HepG2 (cell line): ENCODE data around the gene AKAP6. TPM values are rescaled to one million over a fixed set of nuclear protein-coding genes. Genes with fewer than 3 reads are reported as not detected.
A peak's percentile ranks its signal among the peaks of the same experiment; 100 is the strongest.

Source experiments
- ATAC-seq: fragments of 200-7000 bp; cut with Tn5 transposase; 3 replicates; pipeline ENCODE4 v1.9.1; 2020; ENCODE audit warnings: mild to moderate bottlenecking, moderate library complexity
- BruUV-seq: library from RNA; stranded (reverse); fragments of 400-500 nt; replicated peaks from 2 replicates; lab custom pipeline; 2021; lab: Mats Ljungman, UMichigan
- CTCF ChIA-PET: fragments of 300-600 bp; formaldehyde crosslinking; extraction: SDS; loops from one replicate; lab custom pipeline; 2021; ENCODE audit warnings: low total read pairs, inconsistent platforms, low intra/inter-chr PET ratio; lab: Yijun Ruan, JAX
- POLR2A ChIA-PET: fragments of 350-600 bp; sonication (Branson Sonifier 250); formaldehyde crosslinking; loops from one replicate; lab custom pipeline; 2020; ENCODE audit warnings: antibody characterized with exemption, inconsistent platforms; lab: Yijun Ruan, JAX
- DNase-seq: peaks from one replicate; pipeline ENCODE4 v3.0.0-alpha.2; 2015; ENCODE audit warnings: low spot score
- FAIRE-seq: peaks from 3 replicates; lab custom pipeline; 2011; peaks lifted over from hg19 to GRCh38; lab: Jason Lieb, UNC
- H2AFZ ChIP-seq: one replicate; pipeline ENCODE4 v1.6.1; 2011; ENCODE audit warnings: low read length, inconsistent platforms
- H3K27ac ChIP-seq: fragments of 300-600 bp; 3 replicates; pipeline ENCODE4 v1.8.0; 2011; ENCODE audit warnings: mixed run types, mild to moderate bottlenecking, mixed read lengths, low read length, inconsistent platforms; ENCODE audit not compliant: insufficient read depth; ENCODE audit errors: extremely low read length
- H3K27me3 ChIP-seq, 2 experiments: fragments of 200-600 bp in 1 of 2; 2 replicates in 1 of 2; 3 replicates in 1 of 2; pipeline versions ENCODE4 v1.6.0 to v1.8.0; 2011; ENCODE audit warnings: low read length in 2 of 2, mild to moderate bottlenecking in 2 of 2, moderate library complexity in 2 of 2, inconsistent platforms in 1 of 2; ENCODE audit not compliant: insufficient read depth in 2 of 2, control insufficient read depth in 1 of 2
- H3K36me3 ChIP-seq, 2 experiments: fragments of 200-600 bp in 1 of 2; replicated peaks in 1 of 2; 2 replicates in 1 of 2; 3 replicates in 1 of 2; pipeline versions ENCODE4 v1.5.1 to v1.8.0; 2011; ENCODE audit warnings: low read length in 2 of 2, inconsistent platforms in 1 of 2; ENCODE audit not compliant: insufficient read depth in 2 of 2, control insufficient read depth in 1 of 2
- H3K4me1 ChIP-seq: 2 replicates; pipeline ENCODE4 v1.5.1; 2012; ENCODE audit warnings: low read length, inconsistent platforms; ENCODE audit not compliant: insufficient read depth
- H3K4me2 ChIP-seq: 2 replicates; pipeline ENCODE4 v1.6.0; 2011; ENCODE audit warnings: low read depth, low read length, inconsistent platforms
- H3K4me3 ChIP-seq, 3 experiments: fragments of 200-600 bp in 1 of 3; sonication (generic), shearing (Covaris generic) in 1 of 3; replicated peaks in 1 of 3; 2 replicates each; pipeline ENCODE4 v1.5.1; 2011 to 2016; ENCODE audit warnings: low read length in 3 of 3, inconsistent platforms in 2 of 3, low read depth in 2 of 3, mild to moderate bottlenecking in 2 of 3, control low read depth in 1 of 3, mixed read lengths in 1 of 3; ENCODE audit not compliant: insufficient read depth in 1 of 3
- H3K79me2 ChIP-seq: one replicate; pipeline ENCODE4 v1.6.1; 2011; ENCODE audit warnings: low read length, inconsistent platforms; ENCODE audit not compliant: insufficient read depth
- H3K9ac ChIP-seq: 2 replicates; pipeline ENCODE4 v1.6.0; 2011; ENCODE audit warnings: mild to moderate bottlenecking, low read depth, low read length, inconsistent platforms; ENCODE audit not compliant: insufficient read depth
- H3K9me3 ChIP-seq: 2 replicates; pipeline ENCODE4 v1.5.1; 2012; ENCODE audit warnings: mild to moderate bottlenecking, low read length
- H4K20me1 ChIP-seq: 2 replicates; pipeline ENCODE4 v1.6.0; 2011; ENCODE audit warnings: inconsistent platforms, mild to moderate bottlenecking, low read length, moderate library complexity; ENCODE audit not compliant: insufficient read depth
- ATF7 ChIP-seq, 2 experiments: fragments of 450-650 bp in 1 of 2; sonication (generic) in 1 of 2; formaldehyde crosslinking in 1 of 2; IDR thresholded peaks; 2 replicates each; pipeline versions ENCODE4 v1.4.0 to v1.6.1; 2016 to 2020; ENCODE audit warnings: antibody characterized with exemption in 1 of 2, mild to moderate bottlenecking in 1 of 2, missing genetic modification reagents in 1 of 2
- ATM ChIP-seq: fragments of 450-650 bp; IDR thresholded peaks from 2 replicates; pipeline ENCODE4 v1.7.1; 2017; ENCODE audit warnings: mild to moderate bottlenecking, borderline replicate concordance
- BRCA1 ChIP-seq: sonication (generic); formaldehyde crosslinking; IDR thresholded peaks from 2 replicates; pipeline ENCODE4 v1.4.0; 2020; ENCODE audit warnings: missing genetic modification reagents
- CBX5 ChIP-seq: sonication (generic); formaldehyde crosslinking; IDR thresholded peaks from 2 replicates; pipeline ENCODE4 v1.4.0; 2020; ENCODE audit warnings: missing genetic modification reagents, borderline replicate concordance
- CEBPB ChIP-seq: IDR thresholded peaks from 2 replicates; pipeline ENCODE4 v1.6.1; 2011; ENCODE audit warnings: low read depth, low read length, improper control_type of control experiment, borderline replicate concordance
- MAFF ChIP-seq: IDR thresholded peaks from 2 replicates; pipeline ENCODE4 v1.6.1; 2011; ENCODE audit warnings: low read depth, low read length, improper control_type of control experiment
- MAFK ChIP-seq, 2 experiments: IDR thresholded peaks in 1 of 2; conservative IDR thresholded peaks in 1 of 2; 2 replicates each; pipeline ENCODE4 v1.6.1; 2011; ENCODE audit warnings: improper control_type of control experiment in 2 of 2, low read length in 2 of 2
- PHB2 ChIP-seq: fragments of 450-650 bp; IDR thresholded peaks from 2 replicates; pipeline ENCODE4 v1.6.1; 2018; ENCODE audit not compliant: partially characterized antibody
- TBX3 ChIP-seq: fragments of 450-650 bp; IDR thresholded peaks from 2 replicates; pipeline ENCODE4 v1.6.1; 2017; ENCODE audit warnings: antibody characterized with exemption, mild to moderate bottlenecking, inconsistent platforms, borderline replicate concordance
- ZNF614 ChIP-seq: IDR thresholded peaks from 2 replicates; pipeline ENCODE4 v1.6.1; 2018; ENCODE audit warnings: missing biosample characterization, missing genetic modification reagents, inconsistent platforms, borderline replicate concordance
- WGBS: methylation state at CpG from one replicate; pipeline ENCODE4 v1.1.6; 2017; ENCODE audit warnings: low lambda C conversion rate; 5-methylcytosine and 5-hydroxymethylcytosine counted together
- in situ Hi-C: cut with HindIII; loops from 2 replicates; pipeline ENCODE4 v1.10.0; 2017; ENCODE audit warnings: low pct_unique_long_range_greater_than_20kb; ENCODE audit not compliant: extremely low pct_ligation_motif_present
- intact Hi-C: fragments of 100-400 bp; cut with micrococcal nuclease; formaldehyde crosslinking; loops from one replicate; pipeline ENCODE4 v1.10.0; 2022; ENCODE audit not compliant: unreplicated experiment
- polyA plus RNA-seq, 8 experiments: library from polyadenylated mRNA; depleted of rRNA in 3 of 8; stranded (reverse) in 7 of 8; unstranded in 1 of 8; fragments of >200 nt; fragmentation: Illumina TruSeq in 4 of 8; extraction: Trizol in 4 of 8; gene quantifications; 2 replicates each; pipeline versions ENCODE4 v1.2.1 to v1.2.3, GENCODE V29; 2011 to 2016; ENCODE audit warnings: low read depth in 4 of 8, missing spikeins in 1 of 8, mixed read lengths in 1 of 8; ENCODE audit not compliant: insufficient read depth in 1 of 8
- total RNA-seq, 5 experiments: library from RNA; depleted of rRNA; stranded (reverse); fragments of >200 nt; fragmentation: Illumina TruSeq; extraction: Trizol; gene quantifications; 2 replicates each; pipeline ENCODE4 v1.2.3, GENCODE V29; 2016; ENCODE audit warnings: low read depth in 1 of 5
- TF ChIP-seq, protein P1 (sequence below): fragments of 450-650 bp; IDR thresholded peaks from 2 replicates; pipeline ENCODE4 v1.6.1; 2017

Gene AKAP6
- total and polyA plus RNA-seq, 2 of the 13 experiments (the other 11 are each of a cell fraction or from before 2014, with no cell fraction given): 1.4 TPM

- no peak for DNase-seq
- FAIRE-seq: no peak
- POLR2A ChIA-PET: no interaction called here
- BruUV-seq: no TSS peak
- no peaks in the 10 kb centered on the region for H3K9me3 ChIP-seq
- 0 out of 2 replicates have a peak, but pooled peaks cover 6% of the 10 kb centered on the region for H3K4me1 ChIP-seq
- H3K4me2 ChIP-seq: no peak overlapping the region
- H3K9ac ChIP-seq: no peak overlapping the region
- 28% methylated on average over 4 of the region's 4 CpGs for WGBS
- no peaks in the 10 kb centered on the region for H4K20me1 ChIP-seq
- H2AFZ ChIP-seq: no peak overlapping the region
- H3K4me3 ChIP-seq: no peak overlapping the region
- H3K27ac ChIP-seq: no peak overlapping the region
- CTCF ChIA-PET: no interaction called here
- ATAC-seq: no peak; the same call in 2 of the 3 replicates
- no peaks in the 10 kb centered on the region for H3K36me3 ChIP-seq
- in situ Hi-C loops (no loop called here), intact Hi-C loops (loop anchor here (5.0 kb wide), 1 partner anchor 2000 kb away; no protein-coding TSS in a partner anchor)
- H3K27me3 ChIP-seq: no peaks in the 10 kb centered on the region
- no peak for TF ChIP-seq ATM
- peak; percentile 76 for TF ChIP-seq PHB2
- peak; percentile 98 for TF ChIP-seq MAFF
- peak; percentile 98 to 99 for TF ChIP-seq MAFK (conservative IDR thresholded peaks at IDR 0.05 in 1 of 2, IDR thresholded peaks at IDR 0.05 in 1 of 2; ENCODE audit: low read length in 2 of 2)
- TF ChIP-seq TBX3: no peak
- peak; percentile 42; the same call in 1 of the 2 replicates for TF ChIP-seq CEBPB
- no peak for TF ChIP-seq BRCA1 (CRISPR knock-in tag)
- TF ChIP-seq ZNF614 (CRISPR knock-in tag): no peak
- 0 out of 2 replicates have a peak, but pooled peaks have one; percentile 9 for TF ChIP-seq ATF7 (IDR thresholded peaks at IDR 0.05)
- no peak for TF ChIP-seq ATF7 (CRISPR knock-in tag; IDR thresholded peaks at IDR 0.05)
- TF ChIP-seq, protein P1, sequence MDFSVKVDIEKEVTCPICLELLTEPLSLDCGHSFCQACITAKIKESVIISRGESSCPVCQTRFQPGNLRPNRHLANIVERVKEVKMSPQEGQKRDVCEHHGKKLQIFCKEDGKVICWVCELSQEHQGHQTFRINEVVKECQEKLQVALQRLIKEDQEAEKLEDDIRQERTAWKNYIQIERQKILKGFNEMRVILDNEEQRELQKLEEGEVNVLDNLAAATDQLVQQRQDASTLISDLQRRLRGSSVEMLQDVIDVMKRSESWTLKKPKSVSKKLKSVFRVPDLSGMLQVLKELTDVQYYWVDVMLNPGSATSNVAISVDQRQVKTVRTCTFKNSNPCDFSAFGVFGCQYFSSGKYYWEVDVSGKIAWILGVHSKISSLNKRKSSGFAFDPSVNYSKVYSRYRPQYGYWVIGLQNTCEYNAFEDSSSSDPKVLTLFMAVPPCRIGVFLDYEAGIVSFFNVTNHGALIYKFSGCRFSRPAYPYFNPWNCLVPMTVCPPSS: 0 out of 2 replicates have a peak, but pooled peaks have one; percentile 29
- no peak for TF ChIP-seq CBX5 (CRISPR knock-in tag)
- no peaks in the 10 kb centered on the region for H3K79me2 ChIP-seq
Observed at GRCh38 chr14:32507029-32507984, 178.2 kb downstream of the AKAP6 start.
